Measurements from ENCODE around the gene TAF9. TPM values are rescaled to one million over a fixed set of nuclear protein-coding genes. Genes with fewer than 3 reads are reported as not detected.
A peak's percentile ranks its signal among the peaks of the same experiment; 100 is the strongest.
"Not testable (repeated sequence)": the region's sequence is repeated elsewhere in the genome, so short reads cannot be mapped to it uniquely, and the experiment has no call there.

Gene TAF9
- total and polyA plus RNA-seq, 4 donors, result 37.3 to 56.7 (median 45.2) TPM

- TF ChIP-seq, protein P1, sequence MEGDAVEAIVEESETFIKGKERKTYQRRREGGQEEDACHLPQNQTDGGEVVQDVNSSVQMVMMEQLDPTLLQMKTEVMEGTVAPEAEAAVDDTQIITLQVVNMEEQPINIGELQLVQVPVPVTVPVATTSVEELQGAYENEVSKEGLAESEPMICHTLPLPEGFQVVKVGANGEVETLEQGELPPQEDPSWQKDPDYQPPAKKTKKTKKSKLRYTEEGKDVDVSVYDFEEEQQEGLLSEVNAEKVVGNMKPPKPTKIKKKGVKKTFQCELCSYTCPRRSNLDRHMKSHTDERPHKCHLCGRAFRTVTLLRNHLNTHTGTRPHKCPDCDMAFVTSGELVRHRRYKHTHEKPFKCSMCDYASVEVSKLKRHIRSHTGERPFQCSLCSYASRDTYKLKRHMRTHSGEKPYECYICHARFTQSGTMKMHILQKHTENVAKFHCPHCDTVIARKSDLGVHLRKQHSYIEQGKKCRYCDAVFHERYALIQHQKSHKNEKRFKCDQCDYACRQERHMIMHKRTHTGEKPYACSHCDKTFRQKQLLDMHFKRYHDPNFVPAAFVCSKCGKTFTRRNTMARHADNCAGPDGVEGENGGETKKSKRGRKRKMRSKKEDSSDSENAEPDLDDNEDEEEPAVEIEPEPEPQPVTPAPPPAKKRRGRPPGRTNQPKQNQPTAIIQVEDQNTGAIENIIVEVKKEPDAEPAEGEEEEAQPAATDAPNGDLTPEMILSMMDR (IDR thresholded peaks at IDR 0.05; ENCODE audit: control extremely low read depth, extremely low read depth), result no peak
- peaks cover 3 to 19% (median 7%) of the 10 kb centered on the region in 5 donors for H3K4me1 ChIP-seq (ENCODE audit: control insufficient read depth in 5 of 5, insufficient read depth in 5 of 5, low read length in 5 of 5)
- no peak overlapping the region for H3K4me3 ChIP-seq
- H3K27me3 ChIP-seq (ENCODE audit: control insufficient read depth in 3 of 3, insufficient read depth in 3 of 3, low read length in 2 of 3), result no peaks in the 10 kb centered on the region
- DNase-seq, result no peak
- H3K27ac ChIP-seq (ENCODE audit: low read depth in 1 of 2, low read length in 1 of 2), result no peak overlapping the region
- H3K9ac ChIP-seq (ENCODE audit: insufficient read depth in 1 of 2, low read length in 2 of 2), result no peak overlapping the region
- no peaks in the 10 kb centered on the region for H3K9me3 ChIP-seq (ENCODE audit: control insufficient read depth in 4 of 4, insufficient read depth in 3 of 4, low read length in 3 of 4)
- WGBS, 2 donors, result 97 to 98% methylated on average over 5 of the region's 5 CpGs
- no peak for ATAC-seq (ENCODE audit: insufficient read depth, low FRiP score)
- peaks cover 0 to 8% (median 5%) of the 10 kb centered on the region in 4 donors for H3K36me3 ChIP-seq (ENCODE audit: control insufficient read depth in 4 of 4, insufficient read depth in 4 of 4, low read length in 4 of 4)
These were observed 3.1 kb upstream of the TAF9 start for GRCh38 chr5:69372394-69372793.

- H3K9me3 ChIP-seq (ENCODE audit: control insufficient read depth in 4 of 4, insufficient read depth in 3 of 4, low read length in 3 of 4); H3K27me3 ChIP-seq (ENCODE audit: control insufficient read depth in 3 of 3, insufficient read depth in 3 of 3, low read length in 2 of 3); ATAC-seq (ENCODE audit: insufficient read depth, low FRiP score); DNase-seq; H3K36me3 ChIP-seq (ENCODE audit: control insufficient read depth in 4 of 4, insufficient read depth in 4 of 4, low read length in 4 of 4): not testable (repeated sequence)
- Histone ChIP-seq H3K4me1 (ENCODE audit: control insufficient read depth in 5 of 5, insufficient read depth in 5 of 5, low read length in 5 of 5) (peaks cover 3 to 19% (median 7%) of the 10 kb centered on the region in 5 donors), H3K9ac (ENCODE audit: insufficient read depth in 1 of 2, low read length in 2 of 2) (peak overlapping the region; percentile 91 to 96), H3K27ac (ENCODE audit: low read depth in 1 of 2, low read length in 1 of 2) (peak overlapping the region in 1 of 2 donors; percentile 100), H3K4me3 (peak overlapping the region; percentile 61)
- 2% methylated on average over 16 of the region's 16 CpGs for WGBS, 2 donors
These were observed 1.0 kb upstream of the TAF9 start for GRCh38 chr5:69370335-69370734.

DNA sequence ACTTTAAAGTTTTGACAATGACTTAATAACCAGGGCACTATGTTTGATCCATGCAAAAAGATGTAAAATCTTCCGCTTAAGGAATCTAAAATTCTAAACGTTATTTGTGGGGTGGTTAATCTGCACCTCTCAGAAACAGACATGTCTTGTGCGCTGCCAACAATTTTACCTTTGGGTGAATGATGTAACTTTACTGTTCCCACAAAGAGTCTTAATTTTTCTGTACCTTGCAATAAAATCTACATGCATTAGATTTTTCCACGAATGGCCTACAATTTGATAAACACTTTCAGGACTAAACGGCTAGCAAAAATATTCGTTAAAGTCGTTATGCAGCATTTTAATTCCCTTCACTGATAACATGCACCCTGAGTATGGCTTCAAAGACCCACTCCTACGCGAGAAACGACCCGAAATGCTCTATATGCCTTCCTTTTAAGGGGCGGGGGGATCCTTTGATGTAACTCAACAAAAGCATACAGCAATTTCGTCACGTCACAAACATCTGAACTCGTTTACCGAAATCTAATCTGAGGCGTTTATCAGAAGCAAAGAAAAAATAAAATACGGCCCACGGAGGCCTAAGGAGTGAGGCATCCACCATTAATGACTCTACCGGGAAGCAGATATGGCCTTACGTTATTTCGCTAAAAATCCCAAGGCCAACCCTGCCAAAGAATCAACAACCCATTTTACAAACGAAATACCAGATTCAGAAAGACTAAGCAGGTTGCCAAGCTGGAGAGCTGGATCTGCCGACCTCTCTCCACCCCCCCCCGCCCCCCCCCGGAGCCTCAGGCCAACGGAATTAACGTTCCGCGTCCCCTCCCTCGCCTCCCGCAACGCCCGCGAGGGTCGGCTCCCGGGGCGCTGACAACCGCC lies 621 bp downstream of the TAF9 start:
- 3 to 4% methylated on average over 39 of the region's 39 CpGs for WGBS, 2 donors
- ATAC-seq (ENCODE audit: insufficient read depth, low FRiP score) (peak; percentile 57), DNase-seq (peak; percentile 13 to 61 (median 55))
- Histone ChIP-seq H3K4me3 (peak overlapping the region; percentile 61), H3K9me3 (ENCODE audit: control insufficient read depth in 4 of 4, insufficient read depth in 3 of 4, low read length in 3 of 4) (no peaks in the 10 kb centered on the region), H3K27ac (ENCODE audit: low read depth in 1 of 2, low read length in 1 of 2) (peak overlapping the region; percentile 98 to 100), H3K4me1 (ENCODE audit: control insufficient read depth in 5 of 5, insufficient read depth in 5 of 5, low read length in 5 of 5) (peaks cover 3 to 19% (median 10%) of the 10 kb centered on the region in 5 donors), H3K9ac (ENCODE audit: insufficient read depth in 1 of 2, low read length in 2 of 2) (peak overlapping the region; percentile 91 to 96), H3K27me3 (ENCODE audit: control insufficient read depth in 3 of 3, insufficient read depth in 3 of 3, low read length in 2 of 3) (no peaks in the 10 kb centered on the region), H3K36me3 (ENCODE audit: control insufficient read depth in 4 of 4, insufficient read depth in 4 of 4, low read length in 4 of 4) (peaks cover 9 to 20% (median 12%) of the 10 kb centered on the region in 4 donors)
- TF ChIP-seq, protein P1 (IDR thresholded peaks at IDR 0.05; ENCODE audit: control extremely low read depth, extremely low read depth), result no peak

- TF ChIP-seq, protein P1 (IDR thresholded peaks at IDR 0.05; ENCODE audit: control extremely low read depth, extremely low read depth), result no peak
- 94 to 96% methylated on average over 11 of the region's 11 CpGs for WGBS, 2 donors
- DNase-seq, result no peak
These were observed 1.5 kb downstream of the TAF9 start for GRCh38 chr5:69367697-69368279.

More at GRCh38 chr5:69367697-69368279, 1.5 kb downstream of the TAF9 start:
- Histone ChIP-seq H3K27ac (ENCODE audit: low read depth in 1 of 2, low read length in 1 of 2) (peak overlapping the region in 1 of 2 donors; percentile 22), H3K9me3 (ENCODE audit: control insufficient read depth in 4 of 4, insufficient read depth in 3 of 4, low read length in 3 of 4) (no peaks in the 10 kb centered on the region), H3K4me1 (ENCODE audit: control insufficient read depth in 5 of 5, insufficient read depth in 5 of 5, low read length in 5 of 5) (peaks cover 3 to 19% (median 10%) of the 10 kb centered on the region in 5 donors), H3K9ac (ENCODE audit: insufficient read depth in 1 of 2, low read length in 2 of 2) (peak overlapping the region; percentile 91 to 96), H3K36me3 (ENCODE audit: control insufficient read depth in 4 of 4, insufficient read depth in 4 of 4, low read length in 4 of 4) (peaks cover 11 to 20% (median 12%) of the 10 kb centered on the region in 4 donors), H3K27me3 (ENCODE audit: control insufficient read depth in 3 of 3, insufficient read depth in 3 of 3, low read length in 2 of 3) (no peaks in the 10 kb centered on the region), H3K4me3 (no peak overlapping the region)
- no peak for ATAC-seq (ENCODE audit: insufficient read depth, low FRiP score)

All from lung (tissue), 12 donors.